HG02943 (cell line): ENCODE results near the gene MRGPRD.

Experiments
- ATAC-seq: cut with Tn5 transposase; IDR thresholded peaks from one replicate; pipeline ENCODE4 v1.9.1; 2021; ENCODE audit warnings: mild to moderate bottlenecking, low read depth, moderate library complexity; ENCODE audit not compliant: unreplicated experiment

MRGPRD gene

GRCh38 chr11:68950762-68951161 lies 30.0 kb downstream of the MRGPRD start:
- ATAC-seq, result no peak

- ATAC-seq, result no peak
Measured at GRCh38 chr11:68950270-68950669, 30.5 kb downstream of the MRGPRD start.

DNA sequence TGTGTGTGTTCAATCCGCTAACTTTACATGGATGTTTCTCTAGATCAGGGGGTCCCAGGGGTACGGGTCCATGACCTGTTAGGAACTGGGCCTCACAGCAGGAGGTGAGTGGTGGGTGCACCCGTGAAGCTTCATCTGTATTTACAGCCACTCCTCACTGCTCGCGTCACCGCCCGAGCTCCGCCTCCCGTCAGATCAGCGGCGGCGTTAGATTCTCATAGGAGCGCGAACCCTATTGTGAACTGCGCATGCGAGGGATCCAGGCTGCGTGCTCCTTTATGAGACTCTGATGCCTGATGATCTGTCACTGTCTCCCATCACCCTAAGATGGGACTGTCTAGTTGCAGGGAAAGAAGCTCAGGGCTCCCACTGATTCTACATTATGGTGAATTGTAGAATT lies 31.9 kb downstream of the MRGPRD start:
- ATAC-seq, result no peak

GRCh38 chr11:68948496-68948895 lies 32.3 kb downstream of the MRGPRD start:
- ATAC-seq, result no peak

DNA sequence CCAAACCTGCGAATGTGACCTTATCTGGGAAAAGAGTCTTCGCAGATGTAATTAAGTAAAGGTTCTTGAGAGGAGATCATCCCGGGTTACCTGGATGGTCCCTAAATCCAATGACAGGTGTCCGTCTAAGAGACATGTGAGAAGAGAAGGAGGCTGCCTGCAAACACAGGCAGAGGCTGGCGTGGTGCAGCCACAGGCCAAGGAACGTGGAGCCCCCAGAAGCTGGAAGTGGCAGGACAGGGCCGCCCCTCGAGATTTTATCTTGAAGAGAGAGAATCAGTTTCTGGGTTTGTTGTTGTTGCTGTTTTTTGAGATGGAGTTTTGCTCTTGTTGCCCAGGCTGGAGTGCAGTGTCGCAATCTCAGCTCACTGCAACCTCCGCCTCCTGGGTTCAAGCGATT lies 33.6 kb downstream of the MRGPRD start:
- no peak for ATAC-seq

GRCh38 chr11:68946416-68947090 lies 34.2 kb downstream of the MRGPRD start:
- no peak for ATAC-seq

GRCh38 chr11:68942751-68943271 lies 38.0 kb downstream of the MRGPRD start:
- ATAC-seq, result no peak

DNA sequence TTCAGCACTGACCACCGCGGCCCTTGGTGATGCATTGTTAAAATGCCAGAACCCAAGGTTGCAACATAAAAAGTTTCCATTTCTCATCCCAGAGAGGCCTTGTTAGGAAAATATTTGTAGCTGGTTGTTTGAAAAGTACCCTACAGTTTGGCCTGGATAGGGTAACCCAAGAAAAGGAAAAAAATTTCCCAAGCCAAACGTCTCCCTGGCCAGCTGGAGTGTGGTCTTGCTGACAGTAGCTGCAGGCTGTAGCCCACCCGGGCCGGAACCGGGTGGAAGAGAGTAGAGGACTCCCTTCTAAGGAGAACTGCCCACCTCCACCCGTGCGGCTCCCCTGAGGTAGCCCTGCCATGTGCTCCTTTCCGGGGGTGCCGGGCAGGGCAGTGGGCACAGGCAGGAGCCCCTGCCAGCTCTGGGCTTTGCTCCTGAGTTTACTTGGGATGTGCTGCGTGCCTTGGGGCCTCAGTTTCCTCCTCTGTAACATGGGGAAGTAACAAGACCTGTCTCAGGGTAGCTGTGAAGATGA lies 38.6 kb downstream of the MRGPRD start:
- no peak for ATAC-seq

- no peak for ATAC-seq
Measured at GRCh38 chr11:68941324-68942094, 39.3 kb downstream of the MRGPRD start.

DNA sequence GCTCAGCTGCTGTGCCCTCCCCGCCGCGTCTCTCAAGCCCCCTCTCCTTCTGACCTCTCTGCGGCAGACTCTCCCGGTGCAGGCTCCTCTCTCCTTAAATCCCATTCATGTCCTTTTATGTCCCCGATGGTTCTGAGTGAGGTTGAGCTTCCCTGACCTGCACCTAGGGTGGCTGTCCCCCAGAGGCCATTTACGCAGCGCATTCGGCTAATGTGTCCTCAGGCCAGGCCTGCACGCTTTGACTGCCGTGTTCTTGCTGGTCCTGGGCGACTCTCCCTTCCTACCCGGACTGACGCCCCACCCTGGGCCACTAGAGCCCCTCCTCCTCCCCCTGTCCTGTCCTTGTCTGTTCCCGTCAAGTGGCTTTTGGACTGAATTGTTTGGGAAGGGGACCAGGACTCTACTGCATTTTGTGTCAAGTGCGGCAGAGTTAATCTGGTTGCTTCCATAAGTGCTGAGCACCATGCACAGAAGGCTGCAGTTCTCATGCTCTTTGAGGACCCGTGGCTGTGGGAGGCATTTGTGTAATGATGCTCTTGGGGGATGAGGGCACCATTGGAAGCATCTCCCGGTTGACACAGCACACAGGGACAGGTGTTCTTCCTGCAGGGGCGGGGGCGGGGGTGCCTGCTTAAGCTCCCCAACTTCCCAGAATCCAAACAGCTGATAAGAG lies 40.0 kb downstream of the MRGPRD start:
- ATAC-seq, result no peak

DNA sequence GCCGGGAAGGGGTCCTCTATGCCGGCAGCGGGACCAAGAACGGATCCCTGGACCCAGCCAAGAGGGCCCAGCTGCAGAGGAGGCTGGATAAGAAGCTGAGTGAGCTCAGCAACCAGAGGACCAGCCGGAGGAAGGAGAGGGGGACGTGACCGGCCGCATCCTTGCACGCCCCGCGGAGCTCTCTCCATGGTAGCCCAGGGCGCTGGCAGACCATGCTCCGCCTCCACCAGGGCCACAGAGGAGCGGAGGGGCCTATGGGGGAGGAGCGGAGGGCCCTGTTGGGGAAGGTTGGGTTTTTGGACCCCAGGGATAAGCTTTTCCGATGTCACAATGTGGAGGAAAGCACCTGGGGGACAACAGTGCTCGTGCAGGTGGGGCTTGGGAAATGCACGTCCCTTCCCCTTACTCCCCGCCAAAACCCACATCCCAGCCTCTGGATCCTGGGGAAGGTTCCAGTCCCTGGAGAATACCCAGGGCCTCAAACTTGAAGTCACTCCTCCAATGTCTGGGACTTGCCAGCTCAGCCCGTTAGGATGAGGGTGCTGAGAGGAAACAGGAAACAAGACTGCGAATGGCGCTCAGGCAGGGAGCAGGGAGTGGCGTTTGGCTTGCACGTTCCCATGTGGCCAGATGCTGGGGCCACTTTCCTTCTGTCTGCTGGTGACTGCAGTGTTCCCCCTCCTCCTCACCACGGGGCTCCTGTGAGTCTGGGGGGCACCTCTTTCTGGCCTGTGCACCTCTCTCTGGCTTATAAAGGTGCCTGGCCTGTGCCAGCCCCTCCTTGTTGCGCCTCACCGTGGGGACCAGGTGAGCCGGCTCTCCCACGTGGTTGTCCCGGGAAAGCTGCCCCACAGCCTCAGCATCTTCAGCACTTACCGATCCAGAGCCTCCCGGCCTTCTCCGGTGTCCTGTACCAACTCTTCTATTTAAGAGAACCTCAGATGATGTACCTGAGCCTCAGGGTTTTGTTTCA lies 40.9 kb downstream of the MRGPRD start:
- no peak for ATAC-seq

GRCh38 chr11:68938816-68939582 lies 41.8 kb downstream of the MRGPRD start:
- no peak for ATAC-seq

DNA sequence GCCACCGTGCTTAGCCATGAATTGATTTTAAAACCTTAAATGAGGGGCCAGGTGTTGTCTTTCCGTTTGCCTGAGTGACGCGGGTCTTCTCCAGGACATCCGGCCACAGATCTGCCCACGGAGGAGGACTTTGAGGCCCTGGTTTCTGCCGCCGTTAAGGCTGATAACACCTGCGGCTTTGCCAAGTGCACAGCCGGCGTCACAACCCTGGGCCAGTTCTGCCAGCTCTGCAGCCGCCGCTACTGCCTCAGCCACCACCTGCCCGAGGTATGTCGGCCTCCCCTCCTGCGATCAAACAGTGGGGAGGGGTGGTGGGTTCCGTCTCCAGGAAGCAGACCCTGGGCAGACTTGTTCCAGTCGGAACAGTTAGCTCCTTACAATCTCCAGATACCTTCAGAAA lies 42.7 kb downstream of the MRGPRD start:
- ATAC-seq, result no peak

DNA sequence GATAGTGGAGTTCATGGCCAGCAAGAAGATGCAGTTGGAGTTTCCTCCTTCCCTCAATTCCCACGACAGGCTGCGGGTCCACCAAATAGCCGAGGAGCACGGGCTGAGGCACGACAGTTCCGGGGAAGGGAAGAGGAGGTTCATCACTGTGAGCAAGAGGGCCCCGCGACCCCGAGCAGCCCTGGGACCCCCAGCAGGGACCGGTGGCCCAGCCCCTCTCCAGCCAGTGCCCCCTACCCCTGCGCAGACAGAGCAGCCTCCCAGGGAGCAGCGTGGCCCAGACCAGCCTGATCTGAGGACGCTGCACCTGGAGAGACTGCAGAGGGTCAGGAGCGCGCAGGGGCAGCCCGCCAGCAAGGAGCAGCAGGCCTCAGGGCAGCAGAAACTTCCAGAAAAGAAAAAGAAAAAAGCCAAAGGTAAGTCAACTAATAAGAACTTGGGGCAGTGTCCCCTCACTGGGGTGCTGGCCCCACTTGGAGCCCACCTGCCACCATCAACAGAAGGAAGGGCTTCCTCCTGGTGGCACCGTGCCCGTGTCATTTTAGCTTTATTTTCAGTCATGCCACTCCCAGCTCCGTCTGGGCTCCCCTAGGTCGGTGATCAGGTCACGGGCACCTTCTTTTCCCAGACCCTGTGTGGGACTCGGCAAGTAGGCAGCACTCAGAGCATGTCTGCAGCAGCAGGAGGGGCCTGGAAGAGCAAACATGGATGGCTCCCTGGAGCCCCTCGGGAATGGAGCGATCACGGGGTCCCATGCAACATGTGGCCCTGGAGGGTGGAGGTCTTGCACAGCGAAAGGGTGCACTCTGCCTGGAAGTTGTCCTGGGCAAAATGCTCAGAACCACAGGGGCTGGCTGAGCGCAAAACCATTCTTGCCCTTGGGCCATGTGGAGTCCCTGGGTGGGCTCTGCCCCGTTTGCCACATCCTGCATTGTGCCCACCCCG lies 43.8 kb downstream of the MRGPRD start:
- ATAC-seq, result no peak

DNA sequence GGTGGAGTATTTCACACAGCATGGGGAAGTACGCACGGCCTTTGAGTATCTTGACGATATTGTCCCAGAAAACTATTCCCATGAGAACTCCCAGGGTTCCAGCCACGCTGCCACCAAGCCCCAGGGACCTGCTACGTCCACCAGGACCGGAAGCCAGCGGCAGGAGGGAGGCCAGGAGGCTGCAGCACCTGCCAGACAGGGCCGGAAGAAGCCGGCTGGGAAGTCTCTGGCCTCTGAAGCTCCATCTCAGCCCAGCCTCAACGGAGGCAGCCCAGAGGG lies 44.5 kb downstream of the MRGPRD start:
- no peak for ATAC-seq

DNA sequence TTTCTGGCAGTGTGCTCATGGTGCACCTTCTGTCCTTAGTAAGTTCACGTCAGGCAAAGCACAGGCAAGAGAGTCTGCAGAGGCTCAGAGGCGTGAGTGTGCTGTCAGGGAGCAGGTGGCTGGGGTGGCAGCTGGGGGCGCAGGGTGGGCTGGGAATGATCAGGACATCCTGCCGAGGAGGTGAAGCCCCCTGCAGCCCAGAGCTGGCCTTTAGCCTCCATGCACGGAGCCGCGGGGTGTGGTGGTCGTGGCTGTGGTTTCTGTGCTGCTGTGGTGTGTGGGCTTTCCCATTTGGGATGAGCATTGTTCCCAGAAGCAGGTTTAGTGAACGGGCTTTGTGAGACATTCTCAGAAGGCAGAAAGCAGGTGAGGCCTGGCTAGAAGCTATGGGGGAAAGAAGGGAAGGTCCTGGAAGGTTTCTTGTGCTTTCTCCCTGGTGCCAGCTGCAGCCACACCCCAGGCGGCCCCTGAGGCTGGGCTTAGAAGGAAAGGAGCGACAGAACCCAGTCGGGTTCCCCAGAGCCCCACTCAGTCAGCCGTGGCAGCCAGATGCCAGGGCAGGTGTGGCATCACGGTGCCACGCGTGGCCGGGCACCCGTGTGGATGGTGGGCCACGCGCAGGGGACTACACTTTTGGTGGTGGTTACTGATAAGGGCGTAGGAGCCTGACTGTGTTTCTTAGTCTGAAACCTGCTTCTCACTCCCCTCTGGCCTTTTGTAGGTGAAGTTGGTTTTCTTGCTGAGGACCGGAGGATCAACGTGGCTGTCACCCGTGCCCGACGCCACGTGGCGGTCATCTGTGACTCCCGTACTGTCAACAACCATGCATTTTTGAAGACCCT lies 45.0 kb downstream of the MRGPRD start:
- ATAC-seq, result no peak

- ATAC-seq, result no peak
Measured at GRCh38 chr11:68935066-68935465, 45.7 kb downstream of the MRGPRD start.

DNA sequence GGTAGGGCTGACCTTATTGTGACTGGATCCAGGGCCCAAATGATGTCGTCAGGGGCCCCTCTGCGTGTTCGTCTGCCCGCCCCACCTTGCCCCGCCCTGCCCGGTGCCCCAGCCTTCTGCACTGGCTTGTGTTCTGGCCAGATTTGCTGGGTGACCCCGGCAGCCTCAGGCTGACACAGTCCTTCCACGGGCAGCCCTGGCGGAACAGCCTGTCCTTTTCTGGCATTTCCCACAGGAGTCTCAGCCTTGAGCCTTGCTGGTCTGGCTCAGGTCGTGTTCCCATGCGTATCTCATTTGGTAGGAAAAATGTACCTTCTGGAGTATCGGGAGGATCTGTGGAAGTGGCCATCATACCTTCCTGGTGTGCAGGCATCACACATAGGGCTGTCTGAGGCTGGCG lies 46.1 kb downstream of the MRGPRD start:
- ATAC-seq, result no peak
